ENCODE results near the gene HIVEP3.

HIVEP3 gene

GRCh38 chr1:41573194-41573593 lies 345.5 kb downstream of the HIVEP3 start:
- Histone ChIP-seq H3K4me3 (ENCODE audit: low read length) (no peak overlapping the region), H3K36me3 (replicated peaks; ENCODE audit: insufficient read depth, low read length) (no peaks in the 10 kb centered on the region), H3K9ac (ENCODE audit: low read length) (no peak overlapping the region), H3K27me3 (replicated peaks; ENCODE audit: insufficient read depth, low read length) (no peaks in the 10 kb centered on the region), H3K9me3 (replicated peaks; ENCODE audit: insufficient read depth, low read length) (no peaks in the 10 kb centered on the region), H3K4me1 (ENCODE audit: low read length) (peaks cover 9% of the 10 kb centered on the region), H3K9me2 (replicated peaks; ENCODE audit: insufficient read depth, low read length) (no peaks in the 10 kb centered on the region), H3F3A (ENCODE audit: insufficient read depth, low read length) (no peaks in the 10 kb centered on the region), H3K27ac (ENCODE audit: low read length) (no peak overlapping the region), H3K79me2 (ENCODE audit: low read length) (no peaks in the 10 kb centered on the region), H2AFZ (ENCODE audit: low read length) (no peak overlapping the region), H4K20me1 (ENCODE audit: insufficient read depth, low read length) (no peaks in the 10 kb centered on the region), H3K4me2 (ENCODE audit: low read depth, low read length) (no peak overlapping the region)
- DNase-seq: no peak
- TF ChIP-seq EZH2 (optimal IDR thresholded peaks at IDR 0.05; ENCODE audit: low read depth, low read length): no peak
- TF ChIP-seq, protein P1, sequence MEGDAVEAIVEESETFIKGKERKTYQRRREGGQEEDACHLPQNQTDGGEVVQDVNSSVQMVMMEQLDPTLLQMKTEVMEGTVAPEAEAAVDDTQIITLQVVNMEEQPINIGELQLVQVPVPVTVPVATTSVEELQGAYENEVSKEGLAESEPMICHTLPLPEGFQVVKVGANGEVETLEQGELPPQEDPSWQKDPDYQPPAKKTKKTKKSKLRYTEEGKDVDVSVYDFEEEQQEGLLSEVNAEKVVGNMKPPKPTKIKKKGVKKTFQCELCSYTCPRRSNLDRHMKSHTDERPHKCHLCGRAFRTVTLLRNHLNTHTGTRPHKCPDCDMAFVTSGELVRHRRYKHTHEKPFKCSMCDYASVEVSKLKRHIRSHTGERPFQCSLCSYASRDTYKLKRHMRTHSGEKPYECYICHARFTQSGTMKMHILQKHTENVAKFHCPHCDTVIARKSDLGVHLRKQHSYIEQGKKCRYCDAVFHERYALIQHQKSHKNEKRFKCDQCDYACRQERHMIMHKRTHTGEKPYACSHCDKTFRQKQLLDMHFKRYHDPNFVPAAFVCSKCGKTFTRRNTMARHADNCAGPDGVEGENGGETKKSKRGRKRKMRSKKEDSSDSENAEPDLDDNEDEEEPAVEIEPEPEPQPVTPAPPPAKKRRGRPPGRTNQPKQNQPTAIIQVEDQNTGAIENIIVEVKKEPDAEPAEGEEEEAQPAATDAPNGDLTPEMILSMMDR (IDR thresholded peaks at IDR 0.05; ENCODE audit: low read length): no peak
- no peak for TF ChIP-seq EZH2phosphoT487 (IDR thresholded peaks at IDR 0.05; ENCODE audit: low read length)

DNA sequence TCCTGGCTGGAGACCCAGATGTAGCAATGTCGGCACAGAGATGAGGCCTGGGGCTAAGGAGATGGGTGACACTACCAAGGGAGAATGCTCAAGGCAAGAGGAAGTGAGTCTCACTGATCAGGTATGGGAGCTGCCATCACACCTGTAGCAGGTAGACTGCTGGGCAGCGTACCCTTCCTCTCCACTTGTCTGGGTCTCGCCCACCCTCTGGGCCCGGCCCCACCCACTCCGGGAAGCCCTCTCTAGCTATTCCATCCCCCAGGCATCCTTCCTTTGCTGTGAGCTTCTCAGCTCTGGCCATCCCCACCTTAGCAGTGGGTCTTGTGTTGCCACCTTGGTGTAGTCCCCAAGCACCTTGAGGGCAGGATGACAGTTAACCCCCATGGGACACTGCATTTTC lies 346.5 kb downstream of the HIVEP3 start:
- H3K4me2 ChIP-seq (ENCODE audit: low read depth, low read length): no peak overlapping the region
- no peak overlapping the region for H2AFZ ChIP-seq (ENCODE audit: low read length)
- no peak for DNase-seq
- no peaks in the 10 kb centered on the region for H3F3A ChIP-seq (ENCODE audit: insufficient read depth, low read length)
- H3K9me2 ChIP-seq (replicated peaks; ENCODE audit: insufficient read depth, low read length): no peaks in the 10 kb centered on the region
- no peak overlapping the region for H3K27ac ChIP-seq (ENCODE audit: low read length)
- no peaks in the 10 kb centered on the region for H3K79me2 ChIP-seq (ENCODE audit: low read length)
- H3K4me3 ChIP-seq (ENCODE audit: low read length): no peak overlapping the region
- no peaks in the 10 kb centered on the region for H3K27me3 ChIP-seq (replicated peaks; ENCODE audit: insufficient read depth, low read length)
- peaks cover 9% of the 10 kb centered on the region for H3K4me1 ChIP-seq (ENCODE audit: low read length)
- no peak overlapping the region for H3K9ac ChIP-seq (ENCODE audit: low read length)
- TF ChIP-seq, protein P1 (IDR thresholded peaks at IDR 0.05; ENCODE audit: low read length): no peak
- TF ChIP-seq EZH2 (optimal IDR thresholded peaks at IDR 0.05; ENCODE audit: low read depth, low read length) (no peak), EZH2phosphoT487 (IDR thresholded peaks at IDR 0.05; ENCODE audit: low read length) (no peak)
- no peaks in the 10 kb centered on the region for H4K20me1 ChIP-seq (ENCODE audit: insufficient read depth, low read length)
- no peaks in the 10 kb centered on the region for H3K9me3 ChIP-seq (replicated peaks; ENCODE audit: insufficient read depth, low read length)
- no peaks in the 10 kb centered on the region for H3K36me3 ChIP-seq (replicated peaks; ENCODE audit: insufficient read depth, low read length)

DNA sequence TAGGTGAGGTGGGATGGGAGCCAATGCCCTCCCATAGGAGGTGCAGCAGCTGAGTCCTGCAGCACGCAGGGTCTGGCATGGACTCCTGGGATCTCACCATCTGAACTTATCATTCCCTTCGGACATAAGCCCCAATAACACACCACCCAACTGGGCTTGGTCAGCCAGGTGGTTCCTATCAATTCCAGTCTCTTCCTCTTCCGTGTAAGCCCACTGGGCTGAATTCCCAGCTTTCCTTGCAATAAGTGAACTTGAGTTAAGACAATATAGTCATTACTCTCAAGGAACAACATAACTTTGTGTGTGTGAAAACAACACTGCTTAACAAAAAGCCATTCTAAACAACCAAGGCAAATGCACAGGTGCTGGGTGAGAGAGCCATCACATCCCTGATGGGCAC lies 347.7 kb downstream of the HIVEP3 start:
- H3K27me3 ChIP-seq (replicated peaks; ENCODE audit: insufficient read depth, low read length): no peaks in the 10 kb centered on the region
- H4K20me1 ChIP-seq (ENCODE audit: insufficient read depth, low read length): no peaks in the 10 kb centered on the region
- H3K4me1 ChIP-seq (ENCODE audit: low read length): peaks cover 9% of the 10 kb centered on the region
- H3F3A ChIP-seq (ENCODE audit: insufficient read depth, low read length): no peaks in the 10 kb centered on the region
- no peak for TF ChIP-seq EZH2 (optimal IDR thresholded peaks at IDR 0.05; ENCODE audit: low read depth, low read length)
- TF ChIP-seq EZH2phosphoT487 (IDR thresholded peaks at IDR 0.05; ENCODE audit: low read length): no peak
- TF ChIP-seq, protein P1 (IDR thresholded peaks at IDR 0.05; ENCODE audit: low read length): no peak
- no peaks in the 10 kb centered on the region for H3K9me3 ChIP-seq (replicated peaks; ENCODE audit: insufficient read depth, low read length)
- H3K79me2 ChIP-seq (ENCODE audit: low read length): no peaks in the 10 kb centered on the region
- no peaks in the 10 kb centered on the region for H3K9me2 ChIP-seq (replicated peaks; ENCODE audit: insufficient read depth, low read length)
- no peak overlapping the region for H3K4me3 ChIP-seq (ENCODE audit: low read length)
- no peaks in the 10 kb centered on the region for H3K36me3 ChIP-seq (replicated peaks; ENCODE audit: insufficient read depth, low read length)
- H3K27ac ChIP-seq (ENCODE audit: low read length): no peak overlapping the region
- no peak overlapping the region for H2AFZ ChIP-seq (ENCODE audit: low read length)
- DNase-seq: no peak
- H3K4me2 ChIP-seq (ENCODE audit: low read depth, low read length): no peak overlapping the region
- H3K9ac ChIP-seq (ENCODE audit: low read length): no peak overlapping the region
